Measurements from ENCODE around the gene ABCC11. TPM values are rescaled to one million over a fixed set of nuclear protein-coding genes. Genes with fewer than 3 reads are reported as not detected.
"Not testable (repeated sequence)": the region's sequence is repeated elsewhere in the genome, so short reads cannot be mapped to it uniquely, and the experiment has no call there.

ABCC11 gene
- total RNA-seq, 1 donor, result 0.43 TPM

- H3K4me3 ChIP-seq (ENCODE audit: low read depth, low read length), result no peak overlapping the region
- DNase-seq (ENCODE audit: low read depth), result no peak
- no peak for TF ChIP-seq CTCF (IDR thresholded peaks at IDR 0.05; ENCODE audit: insufficient read depth, low read depth, low read length)
Observed at GRCh38 chr16:48180868-48181480, 66.4 kb downstream of the ABCC11 start.

- no peak for TF ChIP-seq CTCF (IDR thresholded peaks at IDR 0.05; ENCODE audit: insufficient read depth, low read depth, low read length)
- no peak for DNase-seq (ENCODE audit: low read depth)
- H3K4me3 ChIP-seq (ENCODE audit: low read depth, low read length), result no peak overlapping the region
Observed at GRCh38 chr16:48176635-48177408, 70.5 kb downstream of the ABCC11 start.

GRCh38 chr16:48173889-48174288, 73.5 kb downstream of the ABCC11 start:
- H3K4me3 ChIP-seq (ENCODE audit: low read depth, low read length), result no peak overlapping the region
- DNase-seq (ENCODE audit: low read depth), result no peak
- TF ChIP-seq CTCF (IDR thresholded peaks at IDR 0.05; ENCODE audit: insufficient read depth, low read depth, low read length), result no peak

GRCh38 chr16:48172682-48173081, 74.7 kb downstream of the ABCC11 start:
- no peak for TF ChIP-seq CTCF (IDR thresholded peaks at IDR 0.05; ENCODE audit: insufficient read depth, low read depth, low read length)
- no peak for DNase-seq (ENCODE audit: low read depth)
- no peak overlapping the region for H3K4me3 ChIP-seq (ENCODE audit: low read depth, low read length)

GRCh38 chr16:48169896-48170295, 77.4 kb downstream of the ABCC11 start:
- no peak for TF ChIP-seq CTCF (IDR thresholded peaks at IDR 0.05; ENCODE audit: insufficient read depth, low read depth, low read length)
- H3K4me3 ChIP-seq (ENCODE audit: low read depth, low read length), result no peak overlapping the region
- no peak for DNase-seq (ENCODE audit: low read depth)

GRCh38 chr16:48168075-48168474, 79.3 kb downstream of the ABCC11 start:
- H3K4me3 ChIP-seq (ENCODE audit: low read depth, low read length), result no peak overlapping the region
- no peak for DNase-seq (ENCODE audit: low read depth)
- TF ChIP-seq CTCF (IDR thresholded peaks at IDR 0.05; ENCODE audit: insufficient read depth, low read depth, low read length), result no peak

GRCh38 chr16:48166617-48167016, 80.7 kb downstream of the ABCC11 start:
- H3K4me3 ChIP-seq (ENCODE audit: low read depth, low read length); DNase-seq (ENCODE audit: low read depth): not testable (repeated sequence)

Measured in fibroblast of villous mesenchyme (primary cell).